ENCODE results near the gene SACM1L. TPM values are rescaled to one million over a fixed set of nuclear protein-coding genes. Genes with fewer than 3 reads are reported as not detected.

Gene SACM1L
- total RNA-seq, 1 experiment from 2014 or later, result 33.1 TPM

GRCh38 chr3:45765266-45765851 lies 76.2 kb downstream of the SACM1L start:
- no peak for DNase-seq (ENCODE audit: low read depth)

DNA sequence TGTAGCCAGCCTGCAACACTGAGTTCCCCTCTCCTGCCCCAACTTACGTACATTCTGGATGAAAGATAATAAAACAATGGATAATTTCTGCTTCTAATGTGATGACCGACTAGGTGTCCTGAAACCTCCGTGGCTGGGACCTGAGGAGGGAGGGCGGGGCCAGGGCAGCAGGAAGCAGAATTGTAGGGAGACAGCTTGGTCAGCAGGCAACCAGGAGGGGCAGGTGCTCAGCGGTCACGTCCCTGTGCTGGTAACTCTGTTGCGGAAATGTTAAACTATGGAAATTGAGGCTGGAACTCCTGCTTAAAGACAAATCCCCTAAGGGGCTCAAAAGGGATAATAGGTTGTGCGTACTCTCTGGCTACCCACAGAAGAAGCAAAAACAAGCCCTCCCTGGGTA lies 76.8 kb downstream of the SACM1L start:
- no peak for DNase-seq (ENCODE audit: low read depth)

- DNase-seq (ENCODE audit: low read depth), result no peak
These were observed 82.1 kb downstream of the SACM1L start for GRCh38 chr3:45771166-45771775.

DNA sequence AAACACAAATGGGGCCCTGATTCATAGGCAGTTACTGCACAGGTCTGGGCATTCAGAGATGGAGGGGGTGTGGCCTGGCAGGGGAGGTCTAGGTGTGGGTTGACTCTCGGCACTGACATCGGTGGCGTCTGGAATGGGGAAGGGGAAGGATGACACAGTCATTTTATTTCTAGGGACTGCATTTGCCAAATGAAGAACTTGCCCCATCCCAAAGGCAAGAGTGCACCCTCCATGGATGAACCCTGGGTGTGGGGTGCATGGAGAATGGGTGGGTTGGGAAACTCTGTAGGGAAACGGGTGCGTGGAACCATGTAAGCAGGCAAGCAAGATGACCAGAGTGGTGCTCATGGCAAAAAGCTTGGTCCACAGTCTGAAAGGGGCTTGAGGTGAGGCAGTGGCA lies 82.6 kb downstream of the SACM1L start:
- DNase-seq (ENCODE audit: low read depth), result no peak

DNA sequence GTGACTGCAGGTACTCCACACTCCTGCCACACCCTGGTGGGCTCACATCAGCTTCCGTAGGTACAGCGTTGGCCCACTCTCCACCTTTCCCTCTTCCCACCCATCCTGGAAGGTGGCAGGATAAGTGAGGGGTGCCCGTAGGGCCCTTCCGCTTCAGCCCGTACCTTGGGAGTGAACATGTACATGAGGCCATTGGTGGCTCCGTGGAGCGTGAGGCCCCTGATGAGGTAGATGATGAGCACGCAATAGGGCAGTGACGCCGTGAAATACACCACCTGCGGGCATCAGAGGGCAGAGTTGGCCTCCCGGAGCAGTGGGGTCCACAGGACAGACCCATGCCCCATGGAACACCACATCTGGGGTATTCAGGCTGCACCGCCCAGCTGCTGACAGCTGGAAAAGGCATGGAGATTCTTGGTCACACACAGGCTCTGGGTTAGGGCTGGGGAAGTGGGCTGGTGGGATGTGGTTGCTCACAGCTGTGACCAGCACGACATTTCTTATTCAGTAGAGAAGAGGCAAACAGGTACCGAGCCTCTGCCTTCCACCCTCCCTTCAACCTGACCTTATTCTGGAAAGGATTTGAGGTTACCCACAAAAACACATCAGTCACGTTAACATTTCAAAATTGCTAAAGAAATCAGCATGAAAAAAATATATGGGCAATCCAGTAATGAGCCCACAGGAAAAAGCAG lies 83.3 kb downstream of the SACM1L start:
- DNase-seq (ENCODE audit: low read depth), result no peak

DNA sequence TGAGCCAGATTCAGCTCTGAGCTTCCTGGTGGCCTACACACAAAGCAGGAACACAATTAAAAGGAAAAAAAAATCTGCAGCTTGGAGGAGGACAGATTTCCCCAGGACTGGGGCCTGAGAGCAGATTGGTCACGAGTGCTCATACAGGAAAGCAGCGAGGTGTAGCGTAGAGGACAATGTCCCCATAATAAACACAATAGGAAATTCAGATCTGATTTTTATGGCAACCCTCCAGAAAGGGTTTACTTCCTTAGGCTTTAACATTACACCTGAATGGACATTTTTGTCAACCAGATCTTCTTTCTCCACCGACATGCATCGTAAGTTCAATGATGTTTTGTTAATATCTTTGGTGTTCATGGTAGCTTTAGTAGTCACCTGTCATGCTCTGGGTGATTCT lies 83.9 kb downstream of the SACM1L start:
- DNase-seq (ENCODE audit: low read depth), result no peak

GRCh38 chr3:45773714-45774449 lies 84.7 kb downstream of the SACM1L start:
- no peak for DNase-seq (ENCODE audit: low read depth)

- no peak for DNase-seq (ENCODE audit: low read depth)
These were observed 85.7 kb downstream of the SACM1L start for GRCh38 chr3:45774581-45775521.

- DNase-seq (ENCODE audit: low read depth), result no peak
These were observed 86.5 kb downstream of the SACM1L start for GRCh38 chr3:45775571-45776300.

- DNase-seq (ENCODE audit: low read depth), result no peak
These were observed 87.1 kb downstream of the SACM1L start for GRCh38 chr3:45776301-45776595.

DNA sequence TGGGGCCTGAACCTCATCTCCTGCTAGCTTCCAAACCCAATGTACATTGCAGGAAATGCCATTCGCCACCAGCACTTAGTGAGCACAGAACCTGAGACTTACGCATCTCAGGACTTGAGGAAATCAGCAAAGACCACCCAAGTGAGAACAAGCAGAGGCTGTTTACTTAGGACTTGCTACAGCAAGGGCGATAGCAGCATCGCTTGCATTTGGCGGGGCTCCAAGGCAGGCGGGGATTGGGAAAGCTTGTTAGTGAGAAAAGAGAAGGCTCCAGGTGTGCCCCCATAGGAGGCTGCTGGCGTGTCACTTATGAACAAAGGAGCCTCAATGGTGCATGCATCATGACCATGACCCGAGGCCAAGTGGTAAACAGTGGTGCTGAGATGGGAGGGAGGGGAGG lies 87.4 kb downstream of the SACM1L start:
- DNase-seq (ENCODE audit: low read depth), result no peak

- DNase-seq (ENCODE audit: low read depth), result no peak
These were observed 88.0 kb downstream of the SACM1L start for GRCh38 chr3:45777111-45777745.

- DNase-seq (ENCODE audit: low read depth), result no peak
These were observed 88.7 kb downstream of the SACM1L start for GRCh38 chr3:45777746-45778386.

DNA sequence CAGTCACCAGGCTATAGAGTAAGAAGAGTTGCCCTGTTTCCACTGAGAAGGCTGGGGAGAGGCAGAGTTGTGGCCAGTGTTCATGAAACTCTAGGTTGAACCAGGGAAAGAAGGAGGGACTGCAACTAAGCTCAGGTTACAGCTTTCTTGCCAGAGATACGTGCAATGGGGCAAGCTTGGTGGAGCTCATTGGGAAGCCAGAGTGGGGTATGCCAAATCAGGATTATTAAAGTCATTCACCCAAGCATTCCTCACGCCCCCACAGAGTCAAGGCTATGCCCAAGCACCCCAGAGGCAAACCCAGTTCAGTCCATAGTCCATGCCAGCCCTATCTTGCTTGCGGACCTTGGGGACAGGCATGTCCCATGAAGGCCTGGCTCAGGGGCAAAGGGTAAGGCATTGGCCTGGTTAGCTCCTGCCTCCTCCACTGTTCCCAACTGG lies 89.6 kb downstream of the SACM1L start:
- no peak for DNase-seq (ENCODE audit: low read depth)

DNA sequence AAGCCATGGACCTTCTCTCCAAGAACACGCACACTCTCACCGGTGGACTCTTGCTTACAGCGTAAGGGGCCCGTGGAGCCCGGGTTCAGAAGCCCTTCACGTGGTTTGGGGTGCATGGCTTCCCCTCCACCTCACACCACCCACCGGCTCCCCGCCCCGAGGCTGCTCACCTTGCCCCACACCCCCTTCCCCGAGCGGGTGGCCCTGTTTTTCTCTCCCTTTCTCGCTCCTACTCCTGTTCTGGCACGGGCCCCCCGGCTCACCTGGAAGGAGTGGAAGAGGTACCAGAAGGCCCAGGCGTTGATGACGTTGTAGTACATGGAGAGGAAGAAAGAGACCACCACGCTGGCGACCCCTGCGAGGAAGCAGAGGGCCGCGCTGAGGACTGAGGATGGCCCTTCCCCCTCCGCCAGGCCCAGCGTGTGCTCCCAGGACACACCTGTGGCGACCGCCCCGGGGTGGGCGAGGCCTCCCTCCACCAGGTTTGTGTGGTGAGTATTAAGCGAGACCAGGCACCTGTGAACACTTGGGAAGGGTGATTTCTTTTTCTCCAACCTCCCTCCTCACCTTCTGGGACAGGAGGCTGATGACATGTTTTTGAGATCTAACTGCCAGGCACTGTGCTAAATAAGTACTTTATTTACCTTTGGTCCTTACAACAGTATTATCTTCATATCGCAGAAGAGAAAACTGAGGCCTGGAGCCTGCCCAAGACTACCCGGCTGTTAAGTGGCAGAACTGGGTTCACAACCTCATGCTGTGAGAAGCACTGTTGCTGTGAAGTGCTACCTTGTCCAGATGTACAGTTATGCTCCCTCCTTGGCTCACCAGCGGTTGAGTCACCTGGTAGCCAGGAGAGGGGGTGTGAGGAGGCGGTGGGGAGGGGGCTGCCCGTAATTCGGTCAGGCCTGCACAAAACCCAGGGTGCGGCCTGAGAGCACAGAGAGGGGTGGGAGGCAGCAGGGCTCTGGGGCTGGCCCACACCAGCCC lies 90.8 kb downstream of the SACM1L start:
- no peak for DNase-seq (ENCODE audit: low read depth)

- no peak for DNase-seq (ENCODE audit: low read depth)
These were observed 92.1 kb downstream of the SACM1L start for GRCh38 chr3:45781271-45781670.

DNA sequence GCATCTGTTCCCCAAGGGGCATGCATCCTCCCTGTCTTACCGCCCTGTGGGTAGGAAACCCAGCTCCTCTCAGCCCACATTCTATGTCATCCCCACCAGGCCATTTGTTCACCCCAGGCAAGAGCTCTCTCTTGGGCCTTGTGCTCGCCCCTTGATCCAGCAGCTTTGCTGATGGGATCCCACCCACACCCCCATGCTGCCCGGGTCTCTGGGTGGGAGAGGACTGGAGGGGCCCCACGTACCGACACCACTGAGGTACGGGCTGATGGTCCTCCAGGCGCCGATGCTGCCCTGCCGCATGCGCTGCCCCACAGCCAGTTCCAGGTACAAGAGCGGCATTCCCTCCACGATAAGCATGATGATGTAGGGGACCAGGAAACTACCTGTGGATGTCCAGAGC lies 92.6 kb downstream of the SACM1L start:
- no peak for DNase-seq (ENCODE audit: low read depth)

DNA sequence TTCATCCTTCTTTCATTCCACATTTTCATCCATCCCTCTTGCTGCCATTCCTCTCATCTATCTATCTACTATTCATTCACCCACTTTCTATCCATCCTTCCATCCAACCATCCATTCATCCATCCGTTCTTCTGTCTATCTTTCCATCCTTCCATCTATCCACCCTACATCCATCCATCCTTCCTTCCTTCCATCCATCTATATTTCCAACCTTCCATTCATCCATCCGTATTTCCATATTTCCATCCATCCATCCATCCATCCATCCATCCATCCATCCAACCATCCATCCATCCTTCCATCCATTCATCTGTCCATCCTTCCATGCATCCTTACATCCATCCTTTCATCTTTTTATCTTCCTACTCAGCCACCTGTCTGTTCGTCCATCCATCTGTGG lies 93.2 kb downstream of the SACM1L start:
- no peak for DNase-seq (ENCODE audit: low read depth)
